Stimulated activated CD4-positive, alpha-beta T cell treated with anti-CD3 and anti-CD28 coated beads, Interleukin-1b, Interleukin-23, amount 100 ng/mL, for 1 hour (primary cell): ENCODE measurements around the gene KIF23.

ENCODE experiments used
- DNase-seq, 2 donors: peaks; one replicate each; pipeline ENCODE4 v3.0.0-alpha.2; 2020; ENCODE audit warnings: low read depth in 2 of 2

The KIF23 gene

DNA sequence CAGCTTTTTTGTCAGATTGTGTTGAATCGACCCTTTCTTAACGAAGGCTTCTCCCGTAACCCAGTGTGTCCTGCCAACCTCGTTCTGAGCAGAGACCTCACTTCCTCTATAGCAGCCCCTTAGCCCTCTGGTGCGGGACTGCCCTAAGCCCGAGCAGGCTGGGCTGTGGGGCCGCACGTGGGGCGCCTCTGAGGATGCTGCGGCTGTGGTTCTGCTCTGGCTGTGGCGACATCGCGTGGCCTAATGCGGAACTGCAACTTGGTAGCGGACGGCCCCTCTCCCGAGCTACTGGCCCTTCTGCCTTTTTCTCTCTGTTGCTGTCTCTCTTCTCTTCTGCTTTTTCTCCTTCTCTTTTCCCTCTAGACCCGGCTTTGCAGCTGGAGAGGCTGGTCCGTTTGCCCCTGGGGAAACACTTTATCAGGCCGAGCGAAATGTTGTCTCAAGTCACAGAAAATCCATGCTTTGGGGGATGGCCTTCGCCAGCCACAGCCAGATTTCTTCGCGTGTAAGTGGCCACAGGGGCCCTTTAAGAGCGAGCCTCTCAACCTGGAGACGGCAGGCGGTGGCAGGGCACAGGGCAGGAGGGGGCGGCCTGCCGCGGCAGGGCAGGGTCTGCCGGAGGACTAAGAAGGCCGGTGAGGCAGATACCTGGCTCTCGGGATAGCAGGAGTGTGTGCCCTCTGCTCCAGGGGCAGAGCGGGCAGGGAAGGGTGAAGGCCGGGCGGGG, 19.4 kb upstream of the KIF23 start:
- DNase-seq: peak; percentile 57 to 85

DNA sequence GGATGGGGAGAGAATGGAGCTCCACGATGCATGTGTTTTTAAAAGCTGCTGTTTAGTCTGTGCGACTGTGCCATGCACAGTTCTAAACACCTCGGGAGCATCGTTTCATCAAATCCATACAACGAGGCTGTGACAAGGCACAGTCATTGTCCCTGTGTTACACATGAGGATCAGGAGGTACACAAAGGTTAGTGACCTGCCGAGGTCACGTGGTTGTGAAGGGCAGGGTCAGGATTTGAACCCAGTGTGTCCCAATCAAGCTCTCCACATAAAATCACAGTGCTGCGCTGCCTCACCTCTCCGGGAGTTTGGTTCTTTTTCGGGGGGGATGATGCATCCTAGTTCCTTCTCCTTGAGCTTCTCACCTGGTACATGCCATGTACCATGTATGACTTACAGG, 18.7 kb upstream of the KIF23 start:
- no peak for DNase-seq

DNA sequence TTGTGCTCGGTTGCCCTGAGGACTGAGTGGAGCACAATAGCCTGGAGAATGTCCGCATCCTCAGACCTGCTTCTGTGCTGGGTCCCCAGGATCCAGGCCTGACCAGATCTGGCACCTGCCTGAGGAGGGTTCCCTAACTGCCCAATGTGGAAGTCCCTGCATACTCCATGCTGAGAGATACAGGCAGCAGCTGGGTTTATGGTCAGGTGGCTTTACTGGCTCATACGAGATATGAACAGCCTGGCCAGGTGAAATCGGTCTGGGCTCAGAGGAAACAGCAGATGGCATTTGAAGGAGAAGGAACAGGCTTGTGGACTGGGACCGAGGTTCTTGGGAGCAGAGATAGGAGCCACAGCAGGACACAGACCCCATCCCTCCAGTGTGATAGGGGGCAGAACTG, 18.2 kb upstream of the KIF23 start:
- no peak for DNase-seq

DNA sequence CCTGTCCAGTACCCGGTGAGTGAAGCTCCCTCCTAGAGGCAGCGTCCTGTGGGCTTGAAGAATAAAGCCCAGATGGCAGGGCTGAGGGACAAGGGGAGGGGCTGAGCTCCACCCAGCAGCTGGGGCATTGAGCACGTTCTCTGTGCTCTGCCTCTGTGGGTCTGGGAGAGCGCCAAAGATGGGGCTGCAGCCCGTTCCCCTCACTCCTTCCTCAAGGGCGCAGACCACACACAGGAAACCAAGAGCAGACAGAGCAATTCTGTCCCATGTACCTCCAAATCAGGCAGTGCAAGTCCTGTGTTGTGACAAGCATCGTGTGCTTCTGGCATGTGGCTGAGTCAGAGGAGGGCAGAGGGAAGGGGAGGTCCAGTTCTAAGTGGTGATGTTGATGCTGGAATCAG, 15.7 kb upstream of the KIF23 start:
- no peak for DNase-seq

DNA sequence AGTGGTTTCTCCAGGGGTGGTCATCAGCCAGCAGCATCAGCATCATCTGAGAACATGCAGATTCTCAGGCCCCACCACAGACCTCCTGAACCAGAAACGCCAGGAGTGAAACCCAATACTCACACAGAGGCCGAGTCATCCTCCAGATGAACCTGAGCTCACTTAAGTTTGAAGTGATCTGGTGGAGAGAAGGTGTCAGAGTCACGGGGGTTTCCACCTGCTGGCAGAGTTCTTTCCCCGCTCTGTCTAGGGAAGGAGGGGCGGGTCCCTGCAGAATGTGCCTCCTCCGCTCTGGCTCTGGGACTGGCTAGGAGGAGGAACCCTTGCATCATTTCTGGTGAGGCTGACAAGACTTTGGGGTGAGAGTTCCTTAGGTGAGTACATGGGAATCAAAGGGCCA, 13.3 kb upstream of the KIF23 start:
- no peak for DNase-seq

DNA sequence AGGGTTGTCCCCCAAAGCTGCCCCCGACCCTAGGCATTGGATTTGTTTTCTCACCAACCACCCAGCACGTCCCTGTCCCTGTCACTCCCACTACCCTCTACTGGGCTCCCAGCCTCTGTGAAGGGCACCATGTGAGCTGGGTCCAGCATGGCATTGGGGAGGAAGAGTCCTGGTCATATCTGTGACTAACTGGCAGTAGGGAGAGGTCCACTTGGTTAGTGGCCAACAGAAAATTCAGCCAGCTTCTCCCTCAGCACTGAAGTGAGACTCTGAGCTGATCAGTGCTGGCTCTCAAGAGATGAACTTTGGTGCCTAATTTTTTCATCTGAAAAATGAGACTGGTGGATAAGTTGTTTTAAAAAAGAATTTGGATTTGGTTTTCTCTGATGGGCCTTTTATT, 11.3 kb upstream of the KIF23 start:
- no peak for DNase-seq

DNA sequence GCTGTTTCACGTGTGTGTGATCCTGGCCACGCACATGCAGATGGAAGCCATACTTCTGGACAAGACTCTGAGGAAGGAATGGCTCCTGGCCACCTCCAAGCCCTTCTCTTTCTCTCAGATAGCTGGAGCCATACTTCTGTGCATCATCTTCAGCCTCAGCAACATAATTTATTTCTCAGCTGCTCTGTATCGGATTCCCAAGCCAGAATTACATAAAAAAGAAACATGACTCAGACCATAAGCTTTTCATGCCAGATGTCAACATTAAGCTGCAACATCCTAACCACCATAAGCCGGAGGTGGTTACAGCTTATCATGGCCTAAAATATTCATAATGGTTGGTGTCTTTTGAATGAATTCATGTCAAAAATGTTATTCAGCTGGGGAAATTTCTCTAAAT, 10.6 kb upstream of the KIF23 start:
- DNase-seq: no peak

DNA sequence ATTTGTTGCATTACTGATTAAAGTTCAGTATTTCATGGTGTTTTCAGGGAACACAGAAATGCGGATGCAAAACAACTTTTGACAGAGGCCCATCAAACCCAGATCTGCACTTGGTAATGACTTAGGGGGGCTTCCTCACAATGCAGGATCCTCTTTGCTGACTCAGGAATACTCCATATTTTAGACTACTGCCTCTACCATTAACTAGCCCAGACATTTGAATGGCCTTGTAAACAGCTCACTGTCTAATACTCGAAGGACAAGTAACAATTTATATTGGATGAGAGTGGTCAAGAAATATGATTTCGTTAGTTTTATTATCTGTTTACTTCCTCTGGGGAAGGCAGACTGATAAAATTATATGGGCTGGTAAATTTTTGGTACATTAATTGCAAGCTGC, 9.0 kb upstream of the KIF23 start:
- DNase-seq: no peak

DNA sequence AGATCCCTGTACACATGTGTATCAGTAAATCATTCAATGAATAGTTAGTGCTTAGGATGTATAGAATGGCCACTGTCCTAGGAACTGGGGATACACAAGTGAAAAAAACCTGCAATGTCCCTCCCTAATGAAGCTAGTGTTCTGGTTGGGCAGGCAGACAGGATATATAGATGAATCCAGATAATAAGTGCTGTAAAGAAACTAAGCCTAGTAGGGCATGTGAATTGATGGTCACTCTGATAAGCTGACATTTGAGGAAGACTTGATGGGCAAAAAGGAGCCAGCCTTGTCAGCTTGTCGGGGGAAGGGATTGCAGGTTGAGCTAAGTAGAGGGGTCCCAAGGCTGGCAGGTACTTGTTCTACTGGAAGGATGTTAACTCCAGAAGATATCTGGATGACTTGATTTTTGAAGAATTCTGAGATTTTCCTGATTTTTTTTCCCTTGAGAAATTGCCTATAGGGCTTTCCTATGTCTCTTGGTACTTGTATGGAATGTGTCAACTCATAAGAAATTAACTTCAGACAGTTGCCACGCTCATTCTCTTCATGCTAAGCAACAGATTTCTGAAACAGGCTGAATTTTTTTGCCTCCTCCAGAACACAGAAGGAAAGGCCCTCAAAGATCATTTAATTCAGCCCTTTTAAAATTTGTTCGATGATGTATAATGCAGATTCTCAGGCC, 6.3 kb upstream of the KIF23 start:
- DNase-seq: no peak

DNA sequence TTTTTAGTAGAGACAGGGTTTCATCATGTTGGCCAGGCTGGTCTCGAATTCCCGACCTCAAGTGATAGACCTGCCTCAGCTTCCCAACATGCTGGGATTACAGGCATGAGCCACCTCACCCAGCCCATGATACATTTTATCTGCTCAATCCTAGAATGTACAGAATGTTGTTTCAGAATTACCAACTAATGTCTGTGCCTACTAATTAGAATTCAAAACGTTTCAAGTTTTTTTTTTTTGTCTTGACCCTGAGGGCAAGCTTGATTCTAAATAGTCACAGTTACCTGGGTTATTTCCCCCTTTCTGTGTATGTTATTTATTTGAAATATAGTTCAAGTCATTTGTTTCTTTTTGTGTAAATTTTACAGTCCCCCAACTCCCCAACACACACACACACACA, 5.3 kb upstream of the KIF23 start:
- no peak for DNase-seq

DNA sequence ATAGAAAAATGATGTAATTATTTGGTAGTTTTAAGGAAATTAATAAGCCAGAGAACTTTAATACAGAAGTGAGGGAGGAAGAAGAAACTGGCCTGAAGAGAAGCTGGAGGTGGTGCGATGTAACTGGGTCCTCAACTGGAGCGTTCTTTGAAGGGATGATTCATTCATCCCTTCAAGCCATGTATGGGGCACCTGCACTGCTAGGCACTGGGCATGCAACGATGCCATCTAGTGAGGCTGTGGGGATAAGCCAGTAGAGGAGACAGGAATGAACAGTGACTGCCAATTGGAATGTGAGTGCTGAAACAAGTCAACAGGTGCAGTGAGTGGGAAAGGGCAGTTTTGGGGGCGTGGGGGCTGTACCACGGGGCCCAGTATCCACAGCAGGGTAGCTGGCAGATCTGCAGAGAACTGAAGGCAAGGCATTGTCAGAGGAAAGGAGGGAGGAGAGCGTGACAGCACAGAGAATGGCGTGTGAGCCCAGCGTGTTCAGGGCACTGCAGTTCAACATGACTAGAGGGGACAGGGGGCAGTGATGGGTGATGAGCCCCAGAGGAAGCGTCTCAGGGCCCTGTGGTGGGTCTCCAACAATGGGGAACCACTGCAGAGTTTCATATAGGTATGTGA, 3.8 kb upstream of the KIF23 start:
- no peak for DNase-seq

DNA sequence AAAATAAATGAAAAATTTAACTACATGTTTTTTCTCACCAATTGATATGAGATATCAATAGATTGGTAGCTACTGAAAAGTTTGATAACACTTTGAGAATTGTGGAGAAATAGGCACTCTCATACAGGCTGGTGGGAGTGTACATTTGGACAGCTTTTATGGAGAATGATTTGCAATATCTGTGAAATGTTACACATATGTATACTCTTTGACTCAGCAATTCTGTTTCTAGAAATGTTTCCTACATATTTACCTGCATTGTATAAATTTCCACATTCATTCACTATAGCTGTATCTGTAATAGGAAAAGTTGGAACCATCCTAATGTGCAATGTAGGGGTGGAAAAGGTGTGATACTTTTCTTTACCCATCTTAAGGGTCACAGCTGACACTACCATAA, 1.9 kb upstream of the KIF23 start:
- no peak for DNase-seq

DNA sequence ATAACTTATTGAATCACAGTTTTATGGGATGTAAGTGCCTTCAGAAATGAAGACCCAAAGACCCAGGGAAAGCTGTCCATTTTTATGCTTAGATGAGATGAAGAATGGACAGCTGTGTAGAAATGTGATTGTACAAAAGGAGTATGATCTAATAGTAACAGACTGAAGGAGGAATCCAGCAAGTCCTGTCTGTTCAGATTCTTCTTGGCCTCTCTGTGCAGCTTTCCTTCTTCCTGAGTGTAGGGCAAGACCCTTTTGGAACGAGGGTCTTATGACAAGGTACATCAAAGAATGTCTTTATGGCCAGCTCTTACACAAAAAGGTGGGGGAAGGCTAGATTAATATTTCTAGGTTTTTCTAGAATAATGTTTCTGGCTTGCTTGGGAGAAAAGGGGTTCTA, 1.4 kb upstream of the KIF23 start:
- no peak for DNase-seq

DNA sequence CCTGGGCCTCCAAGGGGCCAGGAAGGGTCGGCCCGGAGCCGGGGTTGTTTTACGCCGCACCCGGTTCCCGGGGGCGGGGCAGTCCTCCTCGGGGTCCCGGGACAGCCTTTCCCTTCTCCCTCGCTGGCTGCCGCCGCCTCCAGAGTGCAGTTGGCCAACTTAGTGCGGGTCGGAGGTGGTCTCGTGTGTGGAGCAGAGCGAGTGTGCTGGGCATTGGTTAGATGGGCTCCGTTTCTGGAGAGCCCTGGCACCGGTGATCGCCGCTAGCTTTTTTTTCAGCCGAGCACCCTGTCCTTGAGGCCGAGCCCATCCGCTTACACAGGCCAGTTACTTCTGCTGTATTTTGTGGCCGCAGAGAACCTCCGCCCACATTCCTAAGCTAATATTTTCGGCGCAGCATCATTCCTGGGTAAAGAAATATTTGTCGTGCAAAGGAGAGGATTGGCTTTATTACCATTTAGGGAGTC, 585 bp downstream of the KIF23 start:
- no peak for DNase-seq

DNA sequence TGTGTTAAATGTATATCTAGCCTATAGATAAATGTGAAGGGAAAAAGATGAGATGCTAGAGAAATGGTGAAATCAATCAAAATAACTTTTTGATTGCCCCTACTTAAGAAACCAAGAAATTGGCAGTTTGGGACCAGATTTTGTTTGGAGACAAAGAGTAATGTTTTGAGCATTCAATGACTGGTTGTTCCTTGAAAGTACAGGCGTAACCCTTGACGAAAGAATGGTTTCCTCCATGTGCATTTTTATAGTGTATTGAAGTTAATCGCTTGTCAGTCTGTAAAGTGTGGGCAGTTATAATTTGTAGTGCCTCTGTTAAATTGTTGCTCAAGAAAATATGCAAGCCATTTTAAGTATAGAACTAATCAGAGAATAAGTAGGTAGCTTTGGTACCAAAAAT, 1.2 kb downstream of the KIF23 start:
- no peak for DNase-seq

DNA sequence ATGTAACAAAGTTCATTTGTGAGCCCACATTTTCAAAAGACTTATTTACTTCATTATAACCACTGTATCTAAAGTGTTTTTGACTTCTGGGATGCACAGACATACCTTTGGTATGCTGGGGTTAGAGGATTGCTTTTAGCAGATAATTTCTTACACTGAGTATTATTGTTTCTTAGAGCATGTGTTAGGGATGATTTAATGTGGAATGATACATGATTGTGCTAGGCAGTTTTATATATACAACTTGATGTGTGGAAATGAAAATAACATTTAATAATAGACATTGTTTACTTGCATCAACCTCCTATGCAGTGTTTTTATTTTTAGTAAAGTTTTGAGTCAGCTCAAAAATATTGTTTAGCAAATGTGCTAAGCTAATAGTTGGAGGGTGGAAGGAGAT, 3.4 kb downstream of the KIF23 start:
- no peak for DNase-seq

DNA sequence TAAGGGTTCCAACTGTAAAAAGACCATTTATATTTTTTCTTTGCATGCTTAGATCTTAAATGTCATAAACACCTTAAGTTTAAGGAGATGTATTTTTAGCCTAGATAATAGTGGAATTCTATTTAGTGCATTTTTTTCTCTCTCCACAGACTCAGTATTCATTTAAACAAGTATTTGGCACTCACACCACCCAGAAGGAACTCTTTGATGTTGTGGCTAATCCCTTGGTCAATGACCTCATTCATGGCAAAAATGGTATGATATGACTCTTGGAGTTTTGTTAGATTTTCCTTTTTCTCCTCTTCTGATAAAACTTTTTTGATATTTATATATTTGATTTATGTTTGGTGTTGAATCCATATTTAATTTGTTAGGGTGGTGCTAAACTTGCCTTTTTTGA, 7.3 kb downstream of the KIF23 start:
- DNase-seq: no peak

DNA sequence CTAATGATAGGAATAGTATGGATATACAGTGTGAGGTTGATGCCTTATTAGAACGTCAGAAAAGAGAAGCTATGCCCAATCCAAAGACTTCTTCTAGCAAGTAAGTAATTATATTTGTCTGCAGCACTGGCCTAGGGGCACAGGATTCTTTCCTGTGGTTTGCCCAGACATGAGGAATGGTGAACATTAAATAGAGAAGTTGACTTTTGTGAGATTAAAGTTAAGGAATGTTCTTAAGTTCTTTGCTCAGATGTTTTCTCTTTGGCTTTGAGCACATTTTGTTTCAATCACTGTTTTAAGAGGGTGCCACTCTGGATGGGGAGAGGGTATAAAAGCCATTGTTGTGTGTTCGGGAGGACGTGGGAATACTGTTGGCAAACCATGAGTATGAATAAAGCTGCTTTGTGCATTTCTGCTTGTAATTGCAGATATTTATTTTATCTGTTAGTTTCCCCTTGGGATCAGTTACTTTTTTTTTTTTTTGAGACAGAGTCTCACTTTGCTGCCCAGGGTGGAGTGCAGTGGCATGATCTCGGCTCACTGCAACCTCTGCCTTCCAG, 8.3 kb downstream of the KIF23 start:
- no peak for DNase-seq

DNA sequence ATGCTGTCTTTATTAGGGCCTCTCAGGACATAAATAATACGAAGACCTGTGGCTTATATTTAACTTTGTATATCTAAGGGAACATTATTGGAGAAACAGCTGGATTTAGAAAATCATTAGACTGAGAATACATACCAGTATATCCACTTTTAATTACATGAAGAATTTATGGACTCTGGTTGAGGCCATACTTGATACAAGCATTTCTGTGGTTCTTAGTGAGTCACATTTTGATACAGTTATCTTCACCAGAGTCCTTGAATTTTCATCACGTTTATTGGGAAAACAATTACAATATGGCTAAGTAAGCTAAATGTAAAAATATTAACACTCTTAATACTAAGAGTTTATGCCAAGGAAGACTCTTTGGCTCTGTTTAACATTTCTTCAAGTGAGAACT, 9.9 kb downstream of the KIF23 start:
- no peak for DNase-seq

DNA sequence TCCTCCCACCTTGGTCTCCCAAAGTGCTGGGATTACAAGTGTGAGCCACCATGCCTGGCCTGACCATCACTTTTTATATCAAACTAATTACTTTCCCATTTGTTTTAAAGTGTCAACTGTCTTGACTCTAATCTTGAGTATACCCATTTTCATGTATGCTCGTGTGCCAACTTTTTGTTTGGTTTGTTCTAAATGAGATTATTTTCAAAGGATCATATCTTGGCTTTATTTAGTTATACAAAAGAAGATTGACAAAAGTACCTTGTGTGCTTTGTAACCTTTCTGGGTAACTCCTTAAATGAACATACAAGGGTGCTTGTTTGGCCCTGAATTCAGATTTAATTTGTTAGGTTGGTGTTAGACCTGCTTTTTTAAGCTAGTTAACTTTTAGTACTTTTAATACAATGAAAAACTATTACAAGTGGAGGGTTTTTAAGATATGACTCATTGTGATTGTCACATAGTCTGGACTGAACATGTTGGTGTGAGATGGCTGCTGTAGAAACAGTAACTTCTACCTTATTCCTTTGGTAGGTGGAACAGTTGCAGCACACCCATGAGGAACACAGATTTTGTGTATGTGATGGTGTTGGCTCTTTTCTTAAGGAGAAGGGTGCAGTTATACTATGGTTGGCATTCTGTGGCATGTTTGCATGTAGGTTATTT, 10.7 kb downstream of the KIF23 start:
- no peak for DNase-seq

DNA sequence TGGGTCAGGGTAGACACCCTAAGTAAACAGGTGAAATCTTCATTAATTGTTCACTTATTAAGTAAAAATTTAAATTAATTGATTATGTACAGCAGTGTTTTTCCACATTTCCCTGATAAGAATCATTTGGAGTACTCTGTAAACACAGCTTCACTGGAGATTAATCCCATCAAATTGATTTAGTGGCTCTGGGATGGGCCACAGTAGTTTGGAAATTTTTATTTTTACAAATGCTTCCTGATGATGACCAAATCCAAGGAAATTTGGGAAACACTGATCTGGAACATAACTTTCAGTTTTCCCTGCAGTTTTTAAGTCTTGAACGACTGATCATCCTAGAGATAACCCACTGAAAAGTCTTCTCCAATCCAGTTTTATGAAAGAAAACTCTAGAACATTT, 19.7 kb downstream of the KIF23 start:
- DNase-seq: no peak

DNA sequence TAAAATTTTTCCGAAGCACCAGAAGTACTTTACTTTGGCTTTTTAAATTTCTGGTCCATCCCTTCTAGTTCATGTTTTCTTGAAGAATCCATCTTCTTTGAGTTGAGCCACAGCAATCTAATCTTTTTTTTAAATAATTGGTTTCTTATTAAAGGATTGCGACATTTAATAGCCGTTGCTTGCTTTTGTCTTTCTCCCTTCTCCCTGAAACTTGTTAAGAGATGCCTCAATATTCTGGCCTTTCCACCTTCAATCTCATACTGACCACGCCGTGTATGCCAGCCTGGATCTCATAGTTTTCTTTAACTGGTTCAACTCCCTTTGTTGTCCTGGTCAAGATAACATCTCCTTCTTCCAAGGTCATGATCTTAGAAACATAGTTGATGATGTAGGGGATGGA, 20.1 kb downstream of the KIF23 start:
- DNase-seq: no peak
